OCI-LY7 (cell line): ENCODE measurements around the gene POFUT1. TPM values are rescaled to one million over a fixed set of nuclear protein-coding genes. Genes with fewer than 3 reads are reported as not detected.
"Not testable (repeated sequence)": the region's sequence is repeated elsewhere in the genome, so short reads cannot be mapped to it uniquely, and the experiment has no call there.

Source experiments
- BruUV-seq: library from RNA; stranded (reverse); fragments of 400-500 nt; replicated peaks from 2 replicates; lab custom pipeline; 2021; lab: Mats Ljungman, UMichigan
- CTCF ChIA-PET: fragments of 300-600 bp; sonication (Branson Sonifier 250); formaldehyde crosslinking; loops from one replicate; lab custom pipeline; 2022; ENCODE audit warnings: antibody characterized with exemption; ENCODE audit not compliant: unreplicated experiment; lab: Charles Lee
- POLR2A ChIA-PET: fragments of 300-600 bp; sonication (Branson Sonifier 250); formaldehyde crosslinking; loops from one replicate; lab custom pipeline; 2022; ENCODE audit warnings: antibody characterized with exemption; lab: Charles Lee
- DNase-seq: peaks from one replicate; pipeline ENCODE4 v3.0.0-alpha.2; 2015; ENCODE audit warnings: low spot score
- H2AFZ ChIP-seq: fragments of 200-600 bp; sonication (generic), shearing (Covaris generic); 2 replicates; pipeline ENCODE4 v1.6.1; 2014; ENCODE audit warnings: mild to moderate bottlenecking, antibody characterized with exemption, low read length, moderate library complexity
- H3K27ac ChIP-seq: fragments of 200-600 bp; sonication (generic); 2 replicates; pipeline ENCODE4 v1.5.1; 2014; ENCODE audit warnings: mixed run types, low read depth, mild to moderate bottlenecking, moderate library complexity, low read length, inconsistent platforms; ENCODE audit not compliant: poor library complexity, severe bottlenecking
- H3K36me3 ChIP-seq: fragments of 200-600 bp; sonication (generic); 2 replicates; pipeline ENCODE4 v1.6.1; 2014; ENCODE audit warnings: mild to moderate bottlenecking, antibody characterized with exemption, low read length, moderate library complexity, mixed read lengths; ENCODE audit not compliant: insufficient read depth
- H3K4me1 ChIP-seq: fragments of 200-600 bp; sonication (generic); 2 replicates; pipeline ENCODE4 v1.5.1; 2014; ENCODE audit warnings: mild to moderate bottlenecking, low read length; ENCODE audit not compliant: insufficient read depth, poor library complexity, severe bottlenecking
- H3K4me2 ChIP-seq: fragments of 200-600 bp; sonication (generic); 2 replicates; pipeline ENCODE4 v1.6.1; 2014; ENCODE audit warnings: mild to moderate bottlenecking, low read length
- H3K4me3 ChIP-seq: fragments of 200-600 bp; sonication (generic); 2 replicates; pipeline ENCODE4 v1.5.1; 2014; ENCODE audit warnings: mild to moderate bottlenecking, low read depth, low read length; ENCODE audit not compliant: poor library complexity, severe bottlenecking
- H3K79me2 ChIP-seq: fragments of 200-600 bp; sonication (generic); 2 replicates; pipeline ENCODE4 v1.6.1; 2016; ENCODE audit warnings: low read depth, mild to moderate bottlenecking, low read length, moderate library complexity, mixed read lengths; ENCODE audit not compliant: insufficient read depth
- H3K9me2 ChIP-seq: fragments of 200-600 bp; sonication (generic); 2 replicates; pipeline ENCODE4 v1.6.1; 2016; ENCODE audit warnings: mild to moderate bottlenecking, low read length, mixed read lengths; ENCODE audit not compliant: insufficient read depth
- H3K9me3 ChIP-seq: fragments of 200-600 bp; sonication (generic); 2 replicates; pipeline ENCODE4 v1.6.1; 2014; ENCODE audit warnings: mild to moderate bottlenecking, mixed run types, low read length, mixed read lengths
- H4K20me1 ChIP-seq: fragments of 200-600 bp; sonication (generic); 2 replicates; pipeline ENCODE4 v1.6.1; 2014; ENCODE audit warnings: mild to moderate bottlenecking, antibody characterized with exemption, low read length, moderate library complexity, mixed read lengths; ENCODE audit not compliant: insufficient read depth
- CTCF ChIP-seq: fragments of 200-600 bp; sonication (generic); conservative IDR thresholded peaks from 2 replicates; pipeline ENCODE4 v1.5.1; 2014; ENCODE audit warnings: mild to moderate bottlenecking, antibody characterized with exemption, low read length, moderate library complexity, mixed read lengths
- EZH2phosphoT487 ChIP-seq: fragments of 200-600 bp; sonication (generic); IDR thresholded peaks from 2 replicates; pipeline ENCODE4 v1.6.1; 2018; ENCODE audit warnings: low read depth, borderline replicate concordance, mild to moderate bottlenecking, mixed run types, antibody characterized with exemption, low read length, moderate library complexity, mixed read lengths
- intact Hi-C: fragments of 100-400 bp; cut with micrococcal nuclease; formaldehyde crosslinking; loops from one replicate; pipeline ENCODE4 v1.10.0; 2022; ENCODE audit not compliant: unreplicated experiment
- total RNA-seq, 2 experiments: library from RNA; depleted of rRNA in 1 of 2; stranded (reverse); fragments of >200 nt in 1 of 2; shearing (Covaris generic) in 1 of 2; gene quantifications; 2 replicates each; pipeline ENCODE4 v1.2.3, GENCODE V29; 2014 to 2022

Gene POFUT1
- total RNA-seq, 2 experiments from 2014 or later, result 21.4 to 33.1 TPM

- ChIA-PET CTCF (no interaction called here), POLR2A (no interaction called here)
- Histone ChIP-seq H2AFZ (no peak overlapping the region), H3K36me3 (peaks cover 76% of the 10 kb centered on the region), H3K79me2 (peaks cover 10% of the 10 kb centered on the region), H3K4me3 (no peak overlapping the region), H3K4me1 (no peaks in the 10 kb centered on the region), H3K9me3 (no peaks in the 10 kb centered on the region), H3K27ac (no peak overlapping the region), H3K9me2 (no peaks in the 10 kb centered on the region), H4K20me1 (peaks cover 5% of the 10 kb centered on the region), H3K4me2 (no peak overlapping the region)
- no peak for DNase-seq
- BruUV-seq, result no TSS peak
- intact Hi-C loops, result no loop called here
- TF ChIP-seq CTCF (no peak), EZH2phosphoT487 (no peak)
Observed at GRCh38 chr20:32193996-32194395, 13.7 kb upstream of the POFUT1 start.

- H3K9me3 ChIP-seq, result no peaks in the 10 kb centered on the region
- intact Hi-C loops, result no loop called here
- no peak overlapping the region for H3K4me2 ChIP-seq
- H2AFZ ChIP-seq, result no peak overlapping the region
- H3K9me2 ChIP-seq, result no peaks in the 10 kb centered on the region
- no peaks in the 10 kb centered on the region for H3K4me1 ChIP-seq
- peaks cover 5% of the 10 kb centered on the region for H4K20me1 ChIP-seq
- no peak for TF ChIP-seq EZH2phosphoT487
- TF ChIP-seq CTCF, result no peak
- BruUV-seq, result no TSS peak
- CTCF ChIA-PET, result interaction anchor here (0.5 to 0.6 kb wide), 2 partner anchors 23 to 55 kb away, joined by 3 to 5 read pairs; no protein-coding TSS in a partner anchor
- H3K27ac ChIP-seq, result no peak overlapping the region
- no peak overlapping the region for H3K4me3 ChIP-seq
- DNase-seq, result no peak
- H3K79me2 ChIP-seq, result peaks cover 23% of the 10 kb centered on the region
- peaks cover 91% of the 10 kb centered on the region for H3K36me3 ChIP-seq
- POLR2A ChIA-PET, result no interaction called here
Observed at GRCh38 chr20:32195581-32195980, 12.1 kb upstream of the POFUT1 start.

- intact Hi-C loops, BruUV-seq, H3K9me2 ChIP-seq, H3K27ac ChIP-seq, H3K9me3 ChIP-seq, DNase-seq, POLR2A ChIA-PET, H3K4me1 ChIP-seq, H4K20me1 ChIP-seq, H2AFZ ChIP-seq, H3K4me2 ChIP-seq, H3K4me3 ChIP-seq: not testable (repeated sequence)
- Histone ChIP-seq H3K79me2 (peaks cover 33% of the 10 kb centered on the region), H3K36me3 (peaks cover 98% of the 10 kb centered on the region)
- CTCF ChIA-PET, result interaction anchor here (0.6 kb wide), 1 partner anchor 104 kb away, joined by 3 read pairs; no protein-coding TSS in a partner anchor
Observed at GRCh38 chr20:32196613-32197012, 11.1 kb upstream of the POFUT1 start.
